MM.1S (cell line): ENCODE data around the gene FBXW5.

Experiments used
- DNase-seq: peaks from one replicate; pipeline ENCODE4 v3.0.0-alpha.2; 2015
- H2AFZ ChIP-seq: fragments of 300-600 bp; sonication (generic); 2 replicates; pipeline ENCODE4 v1.6.0; 2016; ENCODE audit warnings: antibody characterized with exemption, low read length
- H3F3A ChIP-seq: fragments of 300-600 bp; sonication (generic); 2 replicates; pipeline ENCODE4 v1.6.1; 2016; ENCODE audit warnings: mild to moderate bottlenecking, antibody characterized with exemption, low read length, moderate library complexity, mixed read lengths; ENCODE audit not compliant: insufficient read depth
- H3K27ac ChIP-seq: fragments of 300-600 bp; sonication (generic); 2 replicates; pipeline ENCODE4 v1.5.1; 2016; ENCODE audit warnings: mild to moderate bottlenecking, low read length
- H3K27me3 ChIP-seq: fragments of 300-600 bp; sonication (generic); replicated peaks from 2 replicates; pipeline ENCODE4 v1.6.0; 2016; ENCODE audit warnings: low read length; ENCODE audit not compliant: insufficient read depth
- H3K36me3 ChIP-seq: fragments of 300-600 bp; sonication (generic); replicated peaks from 2 replicates; pipeline ENCODE4 v1.6.1; 2016; ENCODE audit warnings: mild to moderate bottlenecking, low read length, mixed read lengths; ENCODE audit not compliant: insufficient read depth
- H3K4me1 ChIP-seq: fragments of 300-600 bp; sonication (generic); 2 replicates; pipeline ENCODE4 v1.6.1; 2016; ENCODE audit warnings: low read length, mixed read lengths
- H3K4me2 ChIP-seq: fragments of 300-600 bp; sonication (generic); 2 replicates; pipeline ENCODE4 v1.6.0; 2016; ENCODE audit warnings: low read depth, low read length
- H3K4me3 ChIP-seq: fragments of 300-600 bp; sonication (generic); 2 replicates; pipeline ENCODE4 v1.5.1; 2016; ENCODE audit warnings: low read length, mixed read lengths
- H3K79me2 ChIP-seq: fragments of 300-600 bp; sonication (generic); 2 replicates; pipeline ENCODE4 v1.6.1; 2016; ENCODE audit warnings: mixed run types, low read length, mixed read lengths
- H3K9ac ChIP-seq: fragments of 300-600 bp; sonication (generic); 2 replicates; pipeline ENCODE4 v1.6.1; 2016; ENCODE audit warnings: low read length, mixed read lengths
- H3K9me2 ChIP-seq: fragments of 300-600 bp; sonication (generic); replicated peaks from 2 replicates; pipeline ENCODE4 v1.6.1; 2016; ENCODE audit warnings: mild to moderate bottlenecking, low read length, mixed read lengths; ENCODE audit not compliant: insufficient read depth
- H3K9me3 ChIP-seq: fragments of 300-600 bp; sonication (generic); replicated peaks from 2 replicates; pipeline ENCODE4 v1.6.1; 2016; ENCODE audit warnings: mild to moderate bottlenecking, low read length, mixed read lengths; ENCODE audit not compliant: insufficient read depth
- H4K20me1 ChIP-seq: fragments of 300-600 bp; sonication (generic); 2 replicates; pipeline ENCODE4 v1.6.1; 2016; ENCODE audit warnings: mild to moderate bottlenecking, low read length, moderate library complexity, mixed read lengths; ENCODE audit not compliant: insufficient read depth
- CTCF ChIP-seq: fragments of 300-600 bp; sonication (generic); IDR thresholded peaks from 2 replicates; pipeline ENCODE4 v1.5.1; 2016; ENCODE audit warnings: antibody characterized with exemption, low read length, mixed read lengths
- EZH2 ChIP-seq: fragments of 300-600 bp; sonication (generic); optimal IDR thresholded peaks from 2 replicates; pipeline ENCODE3; 2017; ENCODE audit warnings: low read depth, mild to moderate bottlenecking, antibody characterized with exemption, low read length, mixed read lengths
- EZH2phosphoT487 ChIP-seq: fragments of 300-600 bp; sonication (generic); IDR thresholded peaks from 2 replicates; pipeline ENCODE4 v1.6.1; 2018; ENCODE audit warnings: antibody characterized with exemption, low read length

FBXW5 gene

GRCh38 chr9:136903041-136903554 is 41.4 kb downstream of the FBXW5 start:
- DNase-seq, result no peak
- no peaks in the 10 kb centered on the region for H4K20me1 ChIP-seq
- 0 out of 2 replicates have a peak overlapping the region, but pooled peaks have one; percentile 32 for H3K4me3 ChIP-seq
- peaks cover 51% of the 10 kb centered on the region for H3K4me1 ChIP-seq
- peaks cover 3% of the 10 kb centered on the region for H3K36me3 ChIP-seq
- no peak overlapping the region for H2AFZ ChIP-seq
- H3K27me3 ChIP-seq, result no peaks in the 10 kb centered on the region
- TF ChIP-seq CTCF, result no peak
- TF ChIP-seq EZH2phosphoT487, result no peak
- TF ChIP-seq EZH2, result no peak
- H3K27ac ChIP-seq, result peak overlapping the region; percentile 99
- H3K9me2 ChIP-seq, result no peaks in the 10 kb centered on the region
- peak overlapping the region; percentile 80; the same call in 1 of the 2 replicates for H3K4me2 ChIP-seq
- H3F3A ChIP-seq, result peaks cover 52% of the 10 kb centered on the region
- H3K9me3 ChIP-seq, result no peaks in the 10 kb centered on the region
- peaks cover 74% of the 10 kb centered on the region for H3K79me2 ChIP-seq
- H3K9ac ChIP-seq, result peak overlapping the region; percentile 94

GRCh38 chr9:136902259-136902821 is 42.2 kb downstream of the FBXW5 start:
- H4K20me1 ChIP-seq, result no peaks in the 10 kb centered on the region
- peaks cover 54% of the 10 kb centered on the region for H3F3A ChIP-seq
- H2AFZ ChIP-seq, result no peak overlapping the region
- peak overlapping the region; percentile 33 for H3K4me3 ChIP-seq
- H3K79me2 ChIP-seq, result peaks cover 75% of the 10 kb centered on the region
- H3K9me3 ChIP-seq, result no peaks in the 10 kb centered on the region
- H3K4me1 ChIP-seq, result peaks cover 58% of the 10 kb centered on the region
- peak overlapping the region; percentile 80 for H3K4me2 ChIP-seq
- peak; percentile 97 for DNase-seq
- no peaks in the 10 kb centered on the region; the same call in none of the 2 replicates for H3K36me3 ChIP-seq
- peak overlapping the region; percentile 99 for H3K27ac ChIP-seq
- TF ChIP-seq EZH2, result no peak
- no peak for TF ChIP-seq CTCF
- TF ChIP-seq EZH2phosphoT487, result no peak
- H3K9me2 ChIP-seq, result no peaks in the 10 kb centered on the region
- no peaks in the 10 kb centered on the region for H3K27me3 ChIP-seq
- H3K9ac ChIP-seq, result peak overlapping the region; percentile 94

DNA sequence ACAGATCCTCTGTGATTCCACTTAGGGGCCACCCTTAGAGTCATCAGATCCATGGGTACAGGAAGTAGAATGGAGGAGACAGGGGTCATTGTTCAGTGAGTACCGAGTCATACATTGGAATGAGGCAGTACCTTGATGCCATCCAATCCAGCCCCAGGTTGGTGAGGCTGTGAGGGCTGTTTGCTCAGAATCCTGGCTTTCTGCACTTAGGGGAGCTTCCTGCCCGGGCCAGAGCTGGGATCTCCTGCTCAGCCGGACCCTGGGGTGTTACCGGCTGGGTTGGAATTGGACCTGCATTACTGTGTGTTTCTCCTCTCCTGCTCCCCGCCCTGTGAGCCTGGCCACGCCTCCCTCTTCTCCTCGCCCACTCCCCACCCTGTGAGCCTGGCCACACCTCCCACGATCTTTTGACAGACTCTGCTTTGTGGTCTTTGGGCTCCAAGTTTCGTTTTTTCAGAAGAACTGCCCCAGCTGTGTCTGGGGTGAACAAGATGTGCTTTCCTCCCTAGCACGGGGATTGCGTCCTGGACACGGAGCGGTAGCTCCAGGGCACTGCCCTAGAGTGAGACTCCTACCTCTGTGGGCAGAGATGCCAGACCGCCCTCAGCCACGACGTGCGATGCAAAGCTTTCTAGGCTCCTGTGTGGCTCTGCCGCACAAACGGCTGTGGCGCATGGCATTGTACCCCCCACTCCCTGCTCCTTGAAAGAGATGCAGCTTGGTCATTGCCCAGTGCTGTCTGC is 42.9 kb downstream of the FBXW5 start:
- H4K20me1 ChIP-seq, result no peaks in the 10 kb centered on the region
- peak overlapping the region; percentile 80 for H3K4me2 ChIP-seq
- H3F3A ChIP-seq, result peaks cover 54% of the 10 kb centered on the region

More for the DNA sequence above, 42.9 kb downstream of the FBXW5 start:
- Histone ChIP-seq H3K27me3 (no peaks in the 10 kb centered on the region), H3K4me1 (peaks cover 65% of the 10 kb centered on the region), H3K9me3 (no peaks in the 10 kb centered on the region), H3K9ac (peak overlapping the region; percentile 94), H3K9me2 (no peaks in the 10 kb centered on the region), H3K27ac (peak overlapping the region; percentile 99), H3K79me2 (peaks cover 75% of the 10 kb centered on the region), H3K4me3 (peak overlapping the region; percentile 33), H3K36me3 (no peaks in the 10 kb centered on the region; the same call in none of the 2 replicates), H2AFZ (no peak overlapping the region)
- DNase-seq, result peak; percentile 95
- no peak for TF ChIP-seq EZH2phosphoT487
- no peak for TF ChIP-seq EZH2
- TF ChIP-seq CTCF, result no peak
